ENCODE data around the gene VEGFC.

GRCh38 chr4:176799653-176800052, 6.9 kb upstream of the VEGFC start:
- no peak for TF ChIP-seq POLR2AphosphoS5 (IDR thresholded peaks at IDR 0.05; ENCODE audit: low read depth, low read length)
- TF ChIP-seq POLR2A (IDR thresholded peaks at IDR 0.05; ENCODE audit: low read depth, low read length), result no peak
- TF ChIP-seq SPI1 (IDR thresholded peaks at IDR 0.05; ENCODE audit: low read depth, low read length), result no peak

Measured in GM12891 (cell line).